Hepatocyte (in vitro differentiated cells): ENCODE results near the gene KERA. TPM values are rescaled to one million over a fixed set of nuclear protein-coding genes. Genes with fewer than 3 reads are reported as not detected.
"Not testable (repeated sequence)": the region's sequence is repeated elsewhere in the genome, so short reads cannot be mapped to it uniquely, and the experiment has no call there.

Source experiments
- DNase-seq: peaks from one replicate; pipeline ENCODE4 v3.0.0-alpha.2; 2016; ENCODE audit warnings: low spot score
- H2AFZ ChIP-seq: fragments of 200-600 bp; sonication (generic); 2 replicates; pipeline ENCODE4 v1.6.0; 2016; ENCODE audit warnings: antibody characterized with exemption, mild to moderate bottlenecking
- H3K27ac ChIP-seq: fragments of 200-600 bp; sonication (generic); 2 replicates; pipeline ENCODE4 v1.5.1; 2016; ENCODE audit warnings: mild to moderate bottlenecking
- H3K27me3 ChIP-seq: fragments of 200-600 bp; sonication (generic); 2 replicates; pipeline ENCODE4 v1.6.1; 2016
- H3K36me3 ChIP-seq: fragments of 200-600 bp; sonication (generic); replicated peaks from 2 replicates; pipeline ENCODE4 v1.5.1; 2016; ENCODE audit warnings: low read depth; ENCODE audit not compliant: insufficient read depth
- H3K4me1 ChIP-seq: fragments of 200-600 bp; sonication (generic); 2 replicates; pipeline ENCODE4 v1.5.1; 2016; ENCODE audit warnings: mild to moderate bottlenecking, moderate library complexity; ENCODE audit not compliant: insufficient read depth
- H3K4me2 ChIP-seq: fragments of 200-600 bp; sonication (generic); 2 replicates; pipeline ENCODE4 v1.6.0; 2016
- H3K4me3 ChIP-seq: fragments of 200-600 bp; sonication (generic); 2 replicates; pipeline ENCODE4 v1.5.1; 2016; ENCODE audit warnings: mild to moderate bottlenecking
- H3K79me2 ChIP-seq: fragments of 200-600 bp; sonication (generic); 2 replicates; pipeline ENCODE4 v1.6.0; 2017; ENCODE audit warnings: mild to moderate bottlenecking
- H3K9me2 ChIP-seq: fragments of 200-600 bp; sonication (generic); replicated peaks from 2 replicates; pipeline ENCODE4 v1.6.0; 2017; ENCODE audit warnings: mild to moderate bottlenecking; ENCODE audit not compliant: insufficient read depth
- H3K9me3 ChIP-seq: fragments of 200-600 bp; sonication (generic); 2 replicates; pipeline ENCODE4 v1.5.1; 2016; ENCODE audit warnings: low read depth, mild to moderate bottlenecking
- H4K20me1 ChIP-seq: fragments of 200-600 bp; sonication (generic); 2 replicates; pipeline ENCODE4 v1.6.0; 2016; ENCODE audit warnings: mild to moderate bottlenecking; ENCODE audit not compliant: insufficient read depth, poor library complexity, severe bottlenecking
- EZH2 ChIP-seq: fragments of 200-600 bp; sonication (generic); IDR thresholded peaks from 2 replicates; pipeline ENCODE4 v1.6.1; 2016; ENCODE audit warnings: antibody characterized with exemption, mild to moderate bottlenecking, borderline replicate concordance
- EZH2phosphoT487 ChIP-seq: fragments of 200-600 bp; sonication (generic); IDR thresholded peaks from one replicate; pipeline ENCODE4 v1.6.1; 2018; ENCODE audit warnings: antibody characterized with exemption, mild to moderate bottlenecking, low read depth, moderate library complexity; ENCODE audit not compliant: unreplicated experiment, severe bottlenecking
- WGBS: methylation state at CpG from one replicate; pipeline ENCODE4 v1.1.6; 2016; ENCODE audit warnings: low lambda C conversion rate; ENCODE audit errors: missing lambda C conversion rate; 5-methylcytosine and 5-hydroxymethylcytosine counted together
- polyA plus RNA-seq: library from polyadenylated mRNA; unstranded; fragments of >200 nt; fragmentation: Nextera tagmentation; extraction: Ambion mirVana; gene quantifications from 2 replicates; pipeline ENCODE4 v1.2.1, GENCODE V29; 2016
- total RNA-seq: library from RNA; depleted of rRNA; stranded (reverse); fragments of >200 nt; gene quantifications from 2 replicates; pipeline ENCODE4 v1.2.3, GENCODE V29; 2014
- TF ChIP-seq, protein P1 (sequence below): fragments of 200-600 bp; sonication (generic); IDR thresholded peaks from 2 replicates; pipeline ENCODE4 v1.5.1; 2016; ENCODE audit warnings: antibody characterized with exemption, mild to moderate bottlenecking; ENCODE audit not compliant: poor library complexity

KERA gene
- total and polyA plus RNA-seq, 2 experiments from 2014 or later, result 0.10 to 0.97 TPM

DNA sequence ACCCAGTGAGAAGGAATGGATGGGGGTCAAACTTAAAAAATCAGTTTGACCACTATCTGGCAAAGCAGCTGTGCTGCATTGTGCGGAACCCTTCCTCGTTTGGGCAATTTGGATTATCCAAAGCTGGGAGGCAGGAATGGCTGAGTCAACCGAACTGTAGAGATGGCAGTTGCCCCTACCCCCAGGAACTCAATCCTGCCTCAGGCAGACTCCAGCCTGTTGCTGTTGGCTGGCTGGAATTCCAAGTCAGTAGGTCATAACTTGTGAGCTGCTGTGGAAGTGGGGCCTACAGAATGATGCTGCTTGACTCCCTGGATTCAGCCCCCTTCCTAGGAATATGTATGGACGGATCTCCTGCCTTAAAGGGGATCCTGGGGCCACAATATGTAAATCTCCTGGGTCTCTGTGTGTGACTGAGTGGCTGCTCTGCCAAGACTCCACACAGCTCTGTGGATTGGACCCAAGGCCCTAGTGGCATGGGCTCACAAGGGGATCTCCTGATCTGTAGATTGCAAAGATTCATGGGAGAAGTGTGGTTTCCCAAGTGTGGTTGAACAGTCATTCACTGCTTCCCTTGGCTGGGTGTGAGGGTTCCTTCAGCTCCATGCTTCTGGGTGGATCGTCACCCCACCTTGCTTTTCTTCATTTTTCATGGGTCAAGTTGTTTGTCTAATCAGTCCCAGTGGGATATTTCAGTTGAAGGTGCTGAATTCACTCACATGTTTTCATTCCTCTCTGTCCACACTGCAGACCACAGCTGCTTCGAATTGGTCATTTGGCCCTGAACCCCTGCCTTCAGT is 34.3 kb upstream of the KERA start:
- H3K36me3 ChIP-seq, result no peaks in the 10 kb centered on the region
- no peak overlapping the region for H2AFZ ChIP-seq
- no peaks in the 10 kb centered on the region for H3K4me1 ChIP-seq
- H3K27me3 ChIP-seq, result no peaks in the 10 kb centered on the region
- no peak overlapping the region for H3K27ac ChIP-seq
- TF ChIP-seq EZH2phosphoT487 (no peak), EZH2 (no peak)
- TF ChIP-seq, protein P1, sequence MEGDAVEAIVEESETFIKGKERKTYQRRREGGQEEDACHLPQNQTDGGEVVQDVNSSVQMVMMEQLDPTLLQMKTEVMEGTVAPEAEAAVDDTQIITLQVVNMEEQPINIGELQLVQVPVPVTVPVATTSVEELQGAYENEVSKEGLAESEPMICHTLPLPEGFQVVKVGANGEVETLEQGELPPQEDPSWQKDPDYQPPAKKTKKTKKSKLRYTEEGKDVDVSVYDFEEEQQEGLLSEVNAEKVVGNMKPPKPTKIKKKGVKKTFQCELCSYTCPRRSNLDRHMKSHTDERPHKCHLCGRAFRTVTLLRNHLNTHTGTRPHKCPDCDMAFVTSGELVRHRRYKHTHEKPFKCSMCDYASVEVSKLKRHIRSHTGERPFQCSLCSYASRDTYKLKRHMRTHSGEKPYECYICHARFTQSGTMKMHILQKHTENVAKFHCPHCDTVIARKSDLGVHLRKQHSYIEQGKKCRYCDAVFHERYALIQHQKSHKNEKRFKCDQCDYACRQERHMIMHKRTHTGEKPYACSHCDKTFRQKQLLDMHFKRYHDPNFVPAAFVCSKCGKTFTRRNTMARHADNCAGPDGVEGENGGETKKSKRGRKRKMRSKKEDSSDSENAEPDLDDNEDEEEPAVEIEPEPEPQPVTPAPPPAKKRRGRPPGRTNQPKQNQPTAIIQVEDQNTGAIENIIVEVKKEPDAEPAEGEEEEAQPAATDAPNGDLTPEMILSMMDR, result no peak
- H4K20me1 ChIP-seq, result no peaks in the 10 kb centered on the region
- H3K4me3 ChIP-seq, result no peak overlapping the region
- DNase-seq, result no peak
- no peaks in the 10 kb centered on the region for H3K79me2 ChIP-seq
- no peaks in the 10 kb centered on the region for H3K9me2 ChIP-seq
- no peaks in the 10 kb centered on the region for H3K9me3 ChIP-seq
- WGBS, result 77% methylated on average over 6 of the region's 6 CpGs
- H3K4me2 ChIP-seq, result no peak overlapping the region

DNA sequence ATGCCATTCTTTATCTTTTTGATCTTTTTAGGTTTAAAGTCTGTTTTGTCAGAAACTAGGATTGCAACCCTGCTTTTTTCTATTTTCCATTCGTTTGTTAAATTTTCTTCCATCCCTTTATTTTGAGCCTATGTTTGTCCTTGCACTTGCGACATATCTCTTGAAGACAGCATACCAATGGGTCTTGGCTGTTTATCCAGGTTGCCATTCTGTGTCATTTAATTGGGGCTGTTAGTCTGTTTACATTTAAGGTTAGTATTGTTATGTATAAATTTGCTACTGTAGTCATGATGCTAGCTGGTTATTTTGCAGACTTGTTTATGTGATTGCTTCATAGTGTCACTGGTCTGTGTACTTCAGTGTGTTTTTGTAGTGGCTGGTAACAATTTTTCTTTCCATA is 32.1 kb upstream of the KERA start:
- not testable (repeated sequence) for H3K27me3 ChIP-seq, H3K36me3 ChIP-seq, H3K9me3 ChIP-seq, H3K9me2 ChIP-seq, H2AFZ ChIP-seq, H3K4me3 ChIP-seq, H4K20me1 ChIP-seq, DNase-seq, H3K27ac ChIP-seq, H3K4me1 ChIP-seq, H3K4me2 ChIP-seq, H3K79me2 ChIP-seq
- WGBS, result 97% methylated on average over 2 of the region's 2 CpGs

DNA sequence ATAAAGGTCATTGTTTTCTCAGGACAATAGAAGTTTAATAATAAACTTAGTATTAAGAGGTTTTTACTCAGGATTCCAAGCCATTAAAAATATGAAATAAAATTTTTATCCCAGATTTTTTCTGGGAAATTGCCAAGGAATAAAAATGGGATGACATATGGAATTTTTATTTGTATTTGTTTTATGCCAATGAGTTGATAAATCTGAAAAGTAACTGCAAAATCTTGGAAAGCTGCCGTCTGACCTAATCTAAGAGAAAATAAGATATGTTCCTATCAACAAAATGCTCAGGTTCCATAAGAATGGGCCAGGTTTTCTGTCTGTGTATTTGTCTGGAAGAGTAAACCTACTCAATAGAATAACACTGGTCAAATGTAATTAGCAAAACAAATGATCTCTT is 22.2 kb upstream of the KERA start:
- TF ChIP-seq, protein P1, result no peak
- Histone ChIP-seq H3K9me3 (no peaks in the 10 kb centered on the region), H3K4me1 (peaks cover 3% of the 10 kb centered on the region), H3K4me3 (no peak overlapping the region), H2AFZ (no peak overlapping the region), H4K20me1 (no peaks in the 10 kb centered on the region), H3K9me2 (no peaks in the 10 kb centered on the region), H3K4me2 (no peak overlapping the region), H3K36me3 (no peaks in the 10 kb centered on the region), H3K79me2 (no peaks in the 10 kb centered on the region), H3K27me3 (no peaks in the 10 kb centered on the region), H3K27ac (no peak overlapping the region)
- DNase-seq, result no peak
- WGBS, result 58% methylated on average over 1 of the region's 1 CpG

DNA sequence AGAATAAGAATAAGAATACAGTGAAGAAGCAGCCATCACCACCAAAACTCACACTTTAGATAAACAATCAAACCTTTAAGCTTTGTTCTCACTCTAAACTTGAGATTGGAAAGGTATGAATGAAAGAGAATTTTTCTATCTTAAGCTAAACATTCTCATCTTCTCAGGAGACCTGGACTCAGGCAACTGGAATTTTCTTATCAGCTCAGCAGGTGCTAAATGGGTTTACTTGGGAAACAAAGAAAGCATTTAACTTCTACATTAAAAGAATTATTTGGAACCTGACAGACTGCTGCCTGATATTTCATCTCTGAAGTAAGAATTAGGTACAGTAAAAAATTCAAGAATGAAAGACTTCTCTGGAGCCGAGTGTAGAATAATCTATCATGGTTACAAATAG is 20.7 kb upstream of the KERA start:
- H3K4me3 ChIP-seq, result no peak overlapping the region
- no peak for DNase-seq
- no peaks in the 10 kb centered on the region for H3K9me2 ChIP-seq
- H2AFZ ChIP-seq, result peak overlapping the region; percentile 10
- WGBS, result 21% methylated on average over 1 of the region's 1 CpG
- H3K4me2 ChIP-seq, result peak overlapping the region; percentile 41
- peak overlapping the region; percentile 17 for H3K27ac ChIP-seq
- H3K27me3 ChIP-seq, result no peaks in the 10 kb centered on the region
- H3K79me2 ChIP-seq, result no peaks in the 10 kb centered on the region
- no peaks in the 10 kb centered on the region for H4K20me1 ChIP-seq
- no peaks in the 10 kb centered on the region for H3K9me3 ChIP-seq
- no peaks in the 10 kb centered on the region for H3K36me3 ChIP-seq
- TF ChIP-seq, protein P1, result no peak
- TF ChIP-seq EZH2, result no peak
- TF ChIP-seq EZH2phosphoT487, result no peak
- H3K4me1 ChIP-seq, result peaks cover 12% of the 10 kb centered on the region
